ENCODE results near the gene RNF135. TPM values are rescaled to one million over a fixed set of nuclear protein-coding genes. Genes with fewer than 3 reads are reported as not detected.
"Not testable (repeated sequence)": the region's sequence is repeated elsewhere in the genome, so short reads cannot be mapped to it uniquely, and the experiment has no call there.

Gene RNF135
- polyA plus RNA-seq, 1 of the 3 experiments (the other 2 are of a cell fraction) = not detected

- no peaks in the 10 kb centered on the region for H3K36me3 ChIP-seq (replicated peaks in 1 of 2; ENCODE audit: control insufficient read depth in 1 of 2, insufficient read depth in 2 of 2, low read length in 1 of 2)
- no peak overlapping the region for H3K4me2 ChIP-seq
- H3K9me2 ChIP-seq = no peaks in the 10 kb centered on the region
- no peak for DNase-seq
- no peaks in the 10 kb centered on the region for H4K20me1 ChIP-seq (ENCODE audit: insufficient read depth)
- 78% methylated on average over 8 of the region's 8 CpGs for whole genome bisulfite sequencing (ENCODE audit: low lambda C conversion rate)
- ChIA-PET CTCF (interaction anchor here (0.7 kb wide), 1 partner anchor 56 kb away, joined by 3 read pairs; no protein-coding TSS in a partner anchor), POLR2A (no interaction called here)
- no peaks in the 10 kb centered on the region for H3F3A ChIP-seq (replicated peaks; ENCODE audit: insufficient read depth)
- no peak overlapping the region for H3K27ac ChIP-seq (ENCODE audit: low read depth in 2 of 2, low read length in 1 of 2)
- H2AFZ ChIP-seq (ENCODE audit: low read depth) = no peak overlapping the region
- no peaks in the 10 kb centered on the region for H3K27me3 ChIP-seq (ENCODE audit: insufficient read depth)
- no peak overlapping the region for H3K9ac ChIP-seq
- no peaks in the 10 kb centered on the region for H3K9me3 ChIP-seq
- no peak for TF ChIP-seq MXI1 (IDR thresholded peaks at IDR 0.05; ENCODE audit: low read depth, low read length)
- TF ChIP-seq USF1 (IDR thresholded peaks at IDR 0.05; ENCODE audit: borderline replicate concordance, low read depth) = no peak
- no peak for TF ChIP-seq IRF3 (IDR thresholded peaks at IDR 0.05; ENCODE audit: low read depth, low read length)
- TF ChIP-seq ELF1 (IDR thresholded peaks at IDR 0.05) = no peak
- no peak for TF ChIP-seq POLR2AphosphoS5 (IDR thresholded peaks at IDR 0.05; ENCODE audit: low read depth, low read length)
- TF ChIP-seq NFIC (IDR thresholded peaks at IDR 0.05; ENCODE audit: borderline replicate concordance) = no peak
- TF ChIP-seq RAD21 (IDR thresholded peaks at IDR 0.05; ENCODE audit: low read length) = no peak
- no peak for TF ChIP-seq RCOR1 (IDR thresholded peaks at IDR 0.05; ENCODE audit: low read length)
- TF ChIP-seq SMC3 (IDR thresholded peaks at IDR 0.05; ENCODE audit: low read depth, low read length) = no peak
- TF ChIP-seq JUND (IDR thresholded peaks at IDR 0.05) = no peak
- no peak for TF ChIP-seq GABPA (IDR thresholded peaks at IDR 0.05; ENCODE audit: low read depth)
- TF ChIP-seq, protein P1, sequence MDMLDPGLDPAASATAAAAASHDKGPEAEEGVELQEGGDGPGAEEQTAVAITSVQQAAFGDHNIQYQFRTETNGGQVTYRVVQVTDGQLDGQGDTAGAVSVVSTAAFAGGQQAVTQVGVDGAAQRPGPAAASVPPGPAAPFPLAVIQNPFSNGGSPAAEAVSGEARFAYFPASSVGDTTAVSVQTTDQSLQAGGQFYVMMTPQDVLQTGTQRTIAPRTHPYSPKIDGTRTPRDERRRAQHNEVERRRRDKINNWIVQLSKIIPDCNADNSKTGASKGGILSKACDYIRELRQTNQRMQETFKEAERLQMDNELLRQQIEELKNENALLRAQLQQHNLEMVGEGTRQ (IDR thresholded peaks at IDR 0.05; ENCODE audit: borderline replicate concordance, low read depth, low read length) = no peak
- TF ChIP-seq, protein P2, sequence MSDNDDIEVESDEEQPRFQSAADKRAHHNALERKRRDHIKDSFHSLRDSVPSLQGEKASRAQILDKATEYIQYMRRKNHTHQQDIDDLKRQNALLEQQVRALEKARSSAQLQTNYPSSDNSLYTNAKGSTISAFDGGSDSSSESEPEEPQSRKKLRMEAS (IDR thresholded peaks at IDR 0.05; ENCODE audit: low read depth) = no peak
- no peak for TF ChIP-seq FOXJ3 (CRISPR knock-in tag; IDR thresholded peaks at IDR 0.05)
- TF ChIP-seq FOSL2 (IDR thresholded peaks at IDR 0.05; ENCODE audit: borderline replicate concordance, low read depth) = no peak
- TF ChIP-seq NRF1 (IDR thresholded peaks at IDR 0.05; ENCODE audit: low read depth, low read length) = no peak
- no peak for TF ChIP-seq TEAD4 (IDR thresholded peaks at IDR 0.05; ENCODE audit: borderline replicate concordance, insufficient read depth)
- no peak for TF ChIP-seq REST (IDR thresholded peaks at IDR 0.05; ENCODE audit: low read depth, low read length)
- TF ChIP-seq RXRA (IDR thresholded peaks at IDR 0.05; ENCODE audit: borderline replicate concordance, low read depth) = no peak
- TF ChIP-seq TCF12 (IDR thresholded peaks at IDR 0.05) = no peak
- no peaks in the 10 kb centered on the region for H3K79me2 ChIP-seq (ENCODE audit: insufficient read depth)
- H3K4me1 ChIP-seq (ENCODE audit: control insufficient read depth in 1 of 2, insufficient read depth in 2 of 2, low read depth in 1 of 2, low read length in 1 of 2) = no peaks in the 10 kb centered on the region
- H3K4me3 ChIP-seq (ENCODE audit: low read depth in 2 of 2, low read length in 1 of 2) = no peak overlapping the region
These were observed 4.4 kb downstream of the RNF135 start for GRCh38 chr17:30975042-30975820.

- H3K27me3 ChIP-seq (ENCODE audit: insufficient read depth); H3F3A ChIP-seq (replicated peaks; ENCODE audit: insufficient read depth); H3K9me2 ChIP-seq; H3K4me3 ChIP-seq (ENCODE audit: low read depth in 2 of 2, low read length in 1 of 2); H4K20me1 ChIP-seq (ENCODE audit: insufficient read depth); H3K4me2 ChIP-seq; H3K9me3 ChIP-seq; H3K79me2 ChIP-seq (ENCODE audit: insufficient read depth); H3K9ac ChIP-seq; POLR2A ChIA-PET; H2AFZ ChIP-seq (ENCODE audit: low read depth); H3K36me3 ChIP-seq (replicated peaks in 1 of 2; ENCODE audit: control insufficient read depth in 1 of 2, insufficient read depth in 2 of 2, low read length in 1 of 2); H3K27ac ChIP-seq (ENCODE audit: low read depth in 2 of 2, low read length in 1 of 2); DNase-seq; CTCF ChIA-PET; H3K4me1 ChIP-seq (ENCODE audit: control insufficient read depth in 1 of 2, insufficient read depth in 2 of 2, low read depth in 1 of 2, low read length in 1 of 2): not testable (repeated sequence)
- WGBS (ENCODE audit: low lambda C conversion rate) = no CpG with 5 or more reads among the region's 33 CpGs
These were observed 9.1 kb downstream of the RNF135 start for GRCh38 chr17:30979919-30980318.

Data from SK-N-SH (cell line).